Measurements from ENCODE around the gene ZER1. TPM values are rescaled to one million over a fixed set of nuclear protein-coding genes. Genes with fewer than 3 reads are reported as not detected.

Gene ZER1
- total RNA-seq, 2 donors from 2014 or later: 33.0 to 33.8 TPM

- Mint-ChIP-seq H3K27ac (no peak overlapping the region), H3K4me1 (no peaks in the 10 kb centered on the region), H3K27me3 (ENCODE audit: insufficient read depth) (no peaks in the 10 kb centered on the region), H3K9me3 (no peaks in the 10 kb centered on the region), H3K36me3 (ENCODE audit: low read depth) (peaks cover 31% of the 10 kb centered on the region), H3K4me3 (no peak overlapping the region)
- DNase-seq: peak; percentile 30
- no peaks in the 10 kb centered on the region for H3K4me1 ChIP-seq (ENCODE audit: control insufficient read depth, insufficient read depth, low read length)
- H3K4me3 ChIP-seq (ENCODE audit: low read length): no peak overlapping the region
- no peak overlapping the region for H3K9ac ChIP-seq (ENCODE audit: extremely low read depth, low read length, poor library complexity, severe bottlenecking)
- WGBS, 2 experiments (ENCODE audit: insufficient coverage in 1 of 2, insufficient read length in 1 of 2): 92 to 97% methylated on average over 13 of the region's 13 CpGs
- no peak for TF ChIP-seq CTCF (conservative IDR thresholded peaks at IDR 0.05)
- H3K36me3 ChIP-seq (ENCODE audit: control insufficient read depth, insufficient read depth, low read length): peaks cover 16% of the 10 kb centered on the region
- H3K9me3 ChIP-seq (ENCODE audit: control insufficient read depth, low read length): no peaks in the 10 kb centered on the region
- H3K27ac ChIP-seq (ENCODE audit: low read depth, low read length): no peak overlapping the region
- H3K27me3 ChIP-seq (ENCODE audit: control insufficient read depth, insufficient read depth, low read length, poor library complexity, severe bottlenecking): no peaks in the 10 kb centered on the region
Observed at GRCh38 chr9:128713411-128713780, 58.3 kb downstream of the ZER1 start.

GRCh38 chr9:128712451-128713410 lies 59.0 kb downstream of the ZER1 start:
- Mint-ChIP-seq H3K9me3 (no peaks in the 10 kb centered on the region), H3K4me3 (no peak overlapping the region), H3K27ac (no peak overlapping the region), H3K27me3 (ENCODE audit: insufficient read depth) (no peaks in the 10 kb centered on the region), H3K36me3 (ENCODE audit: low read depth) (peaks cover 29% of the 10 kb centered on the region), H3K4me1 (no peaks in the 10 kb centered on the region)
- 94 to 98% methylated on average over 17 to 26 of the region's 26 CpGs for WGBS, 2 experiments (ENCODE audit: insufficient coverage in 1 of 2, insufficient read length in 1 of 2)
- Histone ChIP-seq H3K27me3 (ENCODE audit: control insufficient read depth, insufficient read depth, low read length, poor library complexity, severe bottlenecking) (no peaks in the 10 kb centered on the region), H3K4me3 (ENCODE audit: low read length) (no peak overlapping the region), H3K27ac (ENCODE audit: low read depth, low read length) (no peak overlapping the region), H3K4me1 (ENCODE audit: control insufficient read depth, insufficient read depth, low read length) (no peaks in the 10 kb centered on the region), H3K9ac (ENCODE audit: extremely low read depth, low read length, poor library complexity, severe bottlenecking) (no peak overlapping the region), H3K36me3 (ENCODE audit: control insufficient read depth, insufficient read depth, low read length) (peaks cover 16% of the 10 kb centered on the region), H3K9me3 (ENCODE audit: control insufficient read depth, low read length) (no peaks in the 10 kb centered on the region)
- DNase-seq: peak; percentile 38
- TF ChIP-seq CTCF (conservative IDR thresholded peaks at IDR 0.05): no peak

GRCh38 chr9:128707446-128707845 lies 64.3 kb downstream of the ZER1 start:
- Histone ChIP-seq H3K4me1 (ENCODE audit: control insufficient read depth, insufficient read depth, low read length) (peaks cover 4% of the 10 kb centered on the region), H3K4me3 (ENCODE audit: low read length) (no peak overlapping the region), H3K27ac (ENCODE audit: low read depth, low read length) (no peak overlapping the region), H3K27me3 (ENCODE audit: control insufficient read depth, insufficient read depth, low read length, poor library complexity, severe bottlenecking) (no peaks in the 10 kb centered on the region), H3K36me3 (ENCODE audit: control insufficient read depth, insufficient read depth, low read length) (peaks cover 13% of the 10 kb centered on the region), H3K9ac (ENCODE audit: extremely low read depth, low read length, poor library complexity, severe bottlenecking) (no peak overlapping the region), H3K9me3 (ENCODE audit: control insufficient read depth, low read length) (no peaks in the 10 kb centered on the region)
- H3K4me1 Mint-ChIP-seq: peaks cover 3% of the 10 kb centered on the region
- H3K9me3 Mint-ChIP-seq: no peaks in the 10 kb centered on the region
- peaks cover 19% of the 10 kb centered on the region for H3K36me3 Mint-ChIP-seq (ENCODE audit: low read depth)
- no peak for TF ChIP-seq CTCF (conservative IDR thresholded peaks at IDR 0.05)
- H3K4me3 Mint-ChIP-seq: no peak overlapping the region
- peak; percentile 35 for DNase-seq
- no peak overlapping the region for H3K27ac Mint-ChIP-seq
- H3K27me3 Mint-ChIP-seq (ENCODE audit: insufficient read depth): no peaks in the 10 kb centered on the region
- WGBS, 2 experiments (ENCODE audit: insufficient coverage in 1 of 2, insufficient read length in 1 of 2): 95 to 98% methylated on average over 6 to 8 of the region's 8 CpGs

Data from endodermal cell (in vitro differentiated cells).